Esophagus mucosa (tissue), 1 donor: Measurements from ENCODE around the gene LRRC70. TPM values are rescaled to one million over a fixed set of nuclear protein-coding genes. Genes with fewer than 3 reads are reported as not detected.
A peak's percentile ranks its signal among the peaks of the same experiment; 100 is the strongest.
"Not testable (repeated sequence)": the region's sequence is repeated elsewhere in the genome, so short reads cannot be mapped to it uniquely, and the experiment has no call there.

Experiments
- ATAC-seq: fragments of 200-7000 bp; cut with Tn5 transposase; one replicate; pipeline ENCODE4 v1.9.1; 2020
- total RNA-seq: library from RNA; stranded (reverse); gene quantifications from one replicate; pipeline ENCODE4 v1.2.4, GENCODE V29; 2023
- donor health status: DM: yes; HTN: yes; CAD: no.

Gene LRRC70
- total RNA-seq, 1 donor from 2014 or later = 0.16 TPM

- ATAC-seq = no peak
Measured at GRCh38 chr5:62608529-62609511, 30.2 kb downstream of the LRRC70 start.

GRCh38 chr5:62614355-62614754 lies 35.7 kb downstream of the LRRC70 start:
- peak; percentile 20 for ATAC-seq

- no peak for ATAC-seq
Measured at GRCh38 chr5:62616615-62617277, 38.1 kb downstream of the LRRC70 start.

GRCh38 chr5:62617943-62618342 lies 39.3 kb downstream of the LRRC70 start:
- ATAC-seq = no peak

GRCh38 chr5:62620761-62621160 lies 42.1 kb downstream of the LRRC70 start:
- ATAC-seq = no peak

- ATAC-seq = no peak
Measured at GRCh38 chr5:62621280-62621679, 42.7 kb downstream of the LRRC70 start.

GRCh38 chr5:62623271-62623670 lies 44.7 kb downstream of the LRRC70 start:
- no peak for ATAC-seq

GRCh38 chr5:62624436-62624835 lies 45.8 kb downstream of the LRRC70 start:
- not testable (repeated sequence) for ATAC-seq

- ATAC-seq = no peak
Measured at GRCh38 chr5:62626534-62626933, 47.9 kb downstream of the LRRC70 start.

GRCh38 chr5:62627121-62627520 lies 48.5 kb downstream of the LRRC70 start:
- ATAC-seq = no peak

- no peak for ATAC-seq
Measured at GRCh38 chr5:62627901-62628300, 49.3 kb downstream of the LRRC70 start.

Other genes with a start within 250 kb of the LRRC70 start
- 21.5 TPM for gene DIMT1, start 174.9 kb upstream of the LRRC70 start, total RNA-seq
- 30.2 TPM for gene IPO11, start 166.1 kb upstream of the LRRC70 start, total RNA-seq